ENCODE data around the gene PER1. TPM values are rescaled to one million over a fixed set of nuclear protein-coding genes. Genes with fewer than 3 reads are reported as not detected.
A peak's percentile ranks its signal among the peaks of the same experiment; 100 is the strongest.
"Not testable (repeated sequence)": the region's sequence is repeated elsewhere in the genome, so short reads cannot be mapped to it uniquely, and the experiment has no call there.

Gene PER1
- total RNA-seq, 1 donor from 2014 or later, result 75.9 TPM

- no peak for DNase-seq (ENCODE audit: low spot score)
- Mint-ChIP-seq H3K27me3 (ENCODE audit: low read depth) (no peaks in the 10 kb centered on the region), H3K4me3 (ENCODE audit: unreplicated experiment) (peak overlapping the region; percentile 76), H3K27ac (ENCODE audit: unreplicated experiment) (peak overlapping the region; percentile 99), H3K36me3 (ENCODE audit: low read depth) (no peaks in the 10 kb centered on the region), H3K9me3 (ENCODE audit: low read depth) (no peaks in the 10 kb centered on the region), H3K4me1 (ENCODE audit: low read depth) (peaks cover 41% of the 10 kb centered on the region)
- no peak for TF ChIP-seq CTCF (IDR thresholded peaks at IDR 0.05)
Measured at GRCh38 chr17:8173056-8173870, 21.1 kb upstream of the PER1 start.

GRCh38 chr17:8170186-8170585, 18.0 kb upstream of the PER1 start:
- H3K4me1 Mint-ChIP-seq (ENCODE audit: low read depth), result peaks cover 23% of the 10 kb centered on the region
- not testable (repeated sequence) for H3K36me3 Mint-ChIP-seq (ENCODE audit: low read depth); H3K27me3 Mint-ChIP-seq (ENCODE audit: low read depth)

GRCh38 chr17:8167526-8167925, 15.3 kb upstream of the PER1 start:
- no peaks in the 10 kb centered on the region for H3K9me3 Mint-ChIP-seq (ENCODE audit: low read depth)
- H3K4me3 Mint-ChIP-seq (ENCODE audit: unreplicated experiment), result no peak overlapping the region
- peaks cover 25% of the 10 kb centered on the region for H3K4me1 Mint-ChIP-seq (ENCODE audit: low read depth)
- no peaks in the 10 kb centered on the region for H3K36me3 Mint-ChIP-seq (ENCODE audit: low read depth)
- H3K27me3 Mint-ChIP-seq (ENCODE audit: low read depth), result no peaks in the 10 kb centered on the region
- DNase-seq (ENCODE audit: low spot score), result no peak
- no peak for TF ChIP-seq CTCF (IDR thresholded peaks at IDR 0.05)
- no peak overlapping the region for H3K27ac Mint-ChIP-seq (ENCODE audit: unreplicated experiment)

More at GRCh38 chr17:8170186-8170585, 18.0 kb upstream of the PER1 start:
- H3K4me3 Mint-ChIP-seq (ENCODE audit: unreplicated experiment); H3K27ac Mint-ChIP-seq (ENCODE audit: unreplicated experiment); H3K9me3 Mint-ChIP-seq (ENCODE audit: low read depth); DNase-seq (ENCODE audit: low spot score): not testable (repeated sequence)

- DNase-seq (ENCODE audit: low spot score), result no peak
- Mint-ChIP-seq H3K4me1 (ENCODE audit: low read depth) (peaks cover 25% of the 10 kb centered on the region), H3K27ac (ENCODE audit: unreplicated experiment) (no peak overlapping the region), H3K27me3 (ENCODE audit: low read depth) (no peaks in the 10 kb centered on the region), H3K36me3 (ENCODE audit: low read depth) (no peaks in the 10 kb centered on the region), H3K4me3 (ENCODE audit: unreplicated experiment) (no peak overlapping the region), H3K9me3 (ENCODE audit: low read depth) (no peaks in the 10 kb centered on the region)
- TF ChIP-seq CTCF (IDR thresholded peaks at IDR 0.05), result no peak
Measured at GRCh38 chr17:8166731-8167130, 14.5 kb upstream of the PER1 start.

GRCh38 chr17:8164815-8165131, 12.6 kb upstream of the PER1 start:
- no peaks in the 10 kb centered on the region for H3K9me3 Mint-ChIP-seq (ENCODE audit: low read depth)
- no peaks in the 10 kb centered on the region for H3K27me3 Mint-ChIP-seq (ENCODE audit: low read depth)
- peaks cover 40% of the 10 kb centered on the region for H3K4me1 Mint-ChIP-seq (ENCODE audit: low read depth)
- peaks cover 2% of the 10 kb centered on the region for H3K36me3 Mint-ChIP-seq (ENCODE audit: low read depth)
- no peak for TF ChIP-seq CTCF (IDR thresholded peaks at IDR 0.05)
- no peak for DNase-seq (ENCODE audit: low spot score)
- peak overlapping the region; percentile 99 for H3K27ac Mint-ChIP-seq (ENCODE audit: unreplicated experiment)
- H3K4me3 Mint-ChIP-seq (ENCODE audit: unreplicated experiment), result no peak overlapping the region
